ENCODE data around the gene FOXN3.

- no peak for TF ChIP-seq CTCF (IDR thresholded peaks at IDR 0.05; ENCODE audit: poor library complexity, severe bottlenecking)
- TF ChIP-seq EZH2 (IDR thresholded peaks at IDR 0.05; ENCODE audit: borderline replicate concordance, insufficient read depth, low read length, poor library complexity, severe bottlenecking) = no peak
- no peak for TF ChIP-seq SMC3 (conservative IDR thresholded peaks at IDR 0.05; ENCODE audit: poor library complexity)
- no peak for TF ChIP-seq RAD21 (conservative IDR thresholded peaks at IDR 0.05)
- no peak for TF ChIP-seq TAF1 (IDR thresholded peaks at IDR 0.05; ENCODE audit: low read depth)
Observed at GRCh38 chr14:89370781-89371180, 46.3 kb downstream of the FOXN3 start.

Measured in neural cell (in vitro differentiated cells).